NCI-H187 treated with DMSO at 0.1 percent for 48 hours (cell line): Measurements from ENCODE around the gene PIEZO2.

Source experiments
- DNase-seq: peaks from one replicate; lab custom pipeline; 2025; lab: John Stamatoyannopoulos, UW

Gene PIEZO2

DNA sequence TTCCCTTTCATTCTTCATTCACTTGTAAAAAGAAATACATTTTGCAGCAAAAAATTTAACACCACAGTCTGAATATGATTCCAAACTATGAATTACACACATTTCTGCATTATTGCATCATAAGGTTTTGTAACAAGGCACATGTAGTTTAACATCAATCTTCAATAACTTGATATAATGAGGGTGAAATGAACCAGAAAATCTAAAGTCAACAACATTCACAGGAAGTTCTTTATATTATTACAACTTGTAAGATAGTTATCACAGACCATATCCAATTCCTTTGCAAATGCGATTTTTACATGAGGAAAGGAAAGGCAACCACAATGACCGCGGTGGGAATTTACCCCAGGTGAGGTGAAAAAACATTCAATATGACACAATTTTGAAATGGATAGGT is 410.2 kb downstream of the PIEZO2 start:
- DNase-seq, result no peak

DNA sequence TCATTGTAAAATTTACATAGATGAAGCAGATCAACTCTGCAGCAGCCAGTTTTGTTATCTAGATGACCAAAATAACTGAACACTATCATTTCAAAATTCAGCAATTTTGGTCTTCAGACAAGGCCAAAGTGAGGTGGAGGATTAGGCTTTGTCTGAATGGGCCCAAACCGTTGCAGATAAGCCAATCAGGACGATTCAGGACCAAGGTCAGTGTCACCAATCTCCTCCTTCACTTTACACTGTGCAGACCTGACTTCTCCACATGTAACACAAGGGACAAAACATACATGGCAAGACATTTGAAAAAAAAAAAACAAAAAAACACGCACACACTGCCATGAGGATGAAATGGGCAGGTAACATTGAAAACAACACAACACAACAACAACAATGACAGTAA is 412.4 kb downstream of the PIEZO2 start:
- DNase-seq, result no peak

DNA sequence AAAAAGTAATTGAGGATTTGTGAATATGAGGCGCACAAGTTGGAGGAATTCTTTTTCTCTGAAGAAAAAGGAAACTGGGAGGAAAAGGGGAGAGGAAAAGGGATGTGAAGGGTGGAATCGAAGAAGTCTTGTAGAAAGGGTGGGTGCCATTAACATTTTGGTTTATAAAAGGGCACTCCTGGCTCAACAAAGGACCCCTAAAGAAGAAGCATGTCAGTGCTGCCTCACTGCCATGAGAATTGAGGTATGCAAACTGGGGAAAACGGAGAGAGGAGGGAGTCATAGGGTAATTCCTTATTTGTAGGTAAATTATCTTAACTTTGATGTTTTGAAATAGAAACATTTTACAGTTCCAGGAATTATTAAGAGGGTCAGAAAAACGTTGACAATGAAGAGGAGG is 416.4 kb downstream of the PIEZO2 start:
- no peak for DNase-seq

DNA sequence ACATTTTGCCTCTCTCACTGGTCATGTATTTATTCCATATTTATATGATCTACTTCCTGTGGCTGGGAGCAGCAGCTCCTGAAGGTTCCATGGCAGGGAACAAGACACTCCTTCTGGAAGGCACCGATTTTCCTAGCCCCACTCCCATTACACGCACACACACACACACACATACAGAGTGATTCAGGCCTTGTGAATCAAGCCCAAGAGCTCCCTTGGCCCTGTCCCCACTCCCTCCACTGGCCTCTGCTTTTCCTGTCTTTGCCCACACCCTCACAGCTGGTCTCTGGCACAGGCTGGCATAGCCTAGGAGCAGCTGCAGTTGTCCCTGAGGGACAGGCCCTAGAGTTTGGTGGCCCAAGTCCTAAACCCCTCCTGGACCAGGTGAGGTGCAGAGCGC is 421.9 kb downstream of the PIEZO2 start:
- no peak for DNase-seq

DNA sequence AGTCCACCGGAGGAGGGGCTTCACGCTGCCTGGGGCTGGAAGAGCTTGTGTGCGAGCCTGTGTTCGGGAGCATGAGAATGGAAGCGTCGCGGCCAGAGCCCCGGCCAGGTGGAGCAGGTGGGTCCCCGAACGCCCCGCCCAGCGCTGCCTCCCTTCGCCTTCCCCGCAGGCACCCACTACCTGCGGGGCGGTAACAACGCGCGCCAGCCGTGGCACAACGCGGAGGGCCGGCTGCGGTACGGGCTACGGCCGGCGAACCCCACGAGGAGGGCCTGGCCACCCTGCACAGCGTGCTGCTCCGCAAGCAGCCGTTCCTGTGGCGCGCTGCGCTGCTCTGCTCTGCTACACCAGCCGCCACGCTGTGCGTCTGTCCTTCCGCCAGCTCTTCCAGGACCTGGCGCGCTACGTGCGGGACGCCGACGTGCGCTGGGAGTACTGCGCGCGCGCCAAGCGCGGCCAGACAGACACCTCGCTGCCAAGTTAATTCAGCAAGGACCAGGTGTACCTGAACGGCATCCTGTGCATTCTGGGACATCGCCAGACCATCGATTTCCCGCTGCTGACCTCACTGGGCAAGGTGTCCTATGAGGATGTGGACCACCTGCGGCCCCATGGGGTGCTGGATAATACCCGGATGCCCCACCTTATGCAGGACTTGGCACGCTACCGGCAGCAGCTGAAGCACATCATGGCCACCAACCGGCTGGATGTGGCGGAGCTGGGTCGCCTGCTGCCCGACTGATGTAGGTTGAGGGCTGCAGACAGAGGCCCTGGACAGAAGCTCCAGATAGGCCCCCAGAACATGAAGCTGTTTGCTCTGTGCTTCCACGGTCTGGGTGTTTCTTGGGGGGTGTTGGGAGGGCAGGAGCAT is 422.9 kb downstream of the PIEZO2 start:
- DNase-seq, result no peak

DNA sequence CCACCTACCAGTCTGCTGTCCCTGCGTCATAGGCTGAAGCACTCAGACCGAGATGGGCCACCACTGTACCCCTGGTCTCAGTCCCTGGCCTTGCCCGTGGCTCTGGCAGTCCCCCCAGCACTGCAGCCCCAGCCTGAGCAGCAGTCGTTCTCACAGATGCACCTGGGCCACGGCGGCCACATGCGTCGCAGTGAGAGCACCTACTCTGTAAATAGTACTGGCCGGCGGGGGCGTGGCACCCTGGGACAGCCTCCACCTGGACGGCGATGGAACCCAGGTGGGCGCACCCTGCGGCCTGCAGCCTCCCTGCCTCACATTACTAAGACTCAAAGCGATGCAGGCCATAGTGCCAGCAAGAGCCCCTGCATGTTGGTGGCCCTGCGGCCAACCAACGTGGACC is 424.7 kb downstream of the PIEZO2 start:
- DNase-seq, result no peak

DNA sequence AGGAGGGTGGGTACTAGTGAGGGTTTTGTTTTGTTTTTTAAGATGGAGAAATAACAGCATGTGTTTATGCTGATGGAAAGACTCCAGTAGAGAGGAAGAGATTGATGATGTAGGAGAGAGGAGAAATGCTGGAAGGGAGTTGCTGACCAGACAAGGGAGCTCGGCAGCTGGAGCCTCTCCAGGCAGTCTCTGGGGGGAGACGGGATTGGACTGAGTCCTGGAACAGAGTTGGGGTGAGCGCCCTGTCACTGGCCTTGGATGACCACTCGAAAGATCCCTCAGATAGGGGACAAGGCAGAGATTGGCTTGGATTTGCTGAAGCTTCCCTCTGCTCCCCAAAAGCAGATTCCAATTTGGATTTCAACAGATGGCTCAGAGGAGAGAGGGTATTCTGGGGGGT is 425.9 kb downstream of the PIEZO2 start:
- no peak for DNase-seq

DNA sequence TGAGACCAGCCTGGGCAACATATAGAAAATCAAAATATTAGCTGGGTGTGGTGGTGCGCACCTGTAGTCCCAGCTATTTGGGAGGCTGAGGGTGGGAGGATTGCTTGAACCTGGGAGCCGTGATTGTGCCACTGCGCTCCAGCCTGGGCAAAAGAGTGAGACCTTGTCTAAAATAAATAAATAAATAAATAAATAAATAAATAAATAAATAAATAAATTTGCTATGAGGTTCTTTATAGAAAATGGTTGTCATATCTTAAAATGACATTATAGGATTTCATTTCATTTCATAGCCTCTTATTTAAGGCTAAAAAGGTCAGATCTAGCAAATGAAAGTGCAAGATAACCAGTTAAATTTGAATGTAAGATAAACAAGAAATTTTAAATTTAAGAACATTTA is 430.6 kb downstream of the PIEZO2 start:
- DNase-seq, result no peak

DNA sequence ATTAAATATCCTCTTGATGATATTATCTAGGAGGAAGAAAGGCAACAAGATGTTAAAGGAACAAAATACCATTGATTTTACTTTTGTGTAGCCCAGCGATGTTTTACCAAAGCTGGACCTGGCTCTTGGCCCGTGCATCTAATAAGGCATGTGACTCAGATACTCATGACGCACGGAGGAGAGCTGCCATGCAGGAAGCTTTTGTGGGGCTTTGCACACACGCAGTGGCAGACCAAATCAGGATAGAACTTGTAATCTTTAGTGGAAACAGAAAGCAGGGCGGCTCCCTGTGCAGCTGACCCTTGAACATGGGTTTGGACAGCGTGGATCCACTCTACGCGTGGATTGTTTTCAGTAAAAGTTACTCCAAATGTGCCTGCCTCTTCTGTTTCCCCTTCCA is 433.6 kb downstream of the PIEZO2 start:
- no peak for DNase-seq

DNA sequence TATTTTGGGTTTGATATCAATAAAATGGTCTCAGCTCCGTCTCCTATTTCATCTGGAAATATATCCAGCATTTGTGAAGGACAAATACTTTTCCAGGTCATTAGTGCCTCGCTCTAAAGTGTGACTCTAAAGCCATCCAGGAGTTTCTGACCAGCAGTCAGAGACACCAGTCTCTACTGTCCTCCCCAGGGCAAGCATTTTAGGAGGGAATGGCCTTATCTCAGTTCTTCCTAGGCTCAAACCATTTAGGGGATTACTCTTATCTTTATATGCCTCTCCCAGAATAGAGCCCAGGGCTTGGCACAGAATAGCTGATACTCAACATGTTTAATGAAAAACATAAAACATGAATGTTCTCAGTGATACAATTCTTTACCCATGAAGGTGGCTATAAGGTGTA is 436.0 kb downstream of the PIEZO2 start:
- DNase-seq, result no peak

DNA sequence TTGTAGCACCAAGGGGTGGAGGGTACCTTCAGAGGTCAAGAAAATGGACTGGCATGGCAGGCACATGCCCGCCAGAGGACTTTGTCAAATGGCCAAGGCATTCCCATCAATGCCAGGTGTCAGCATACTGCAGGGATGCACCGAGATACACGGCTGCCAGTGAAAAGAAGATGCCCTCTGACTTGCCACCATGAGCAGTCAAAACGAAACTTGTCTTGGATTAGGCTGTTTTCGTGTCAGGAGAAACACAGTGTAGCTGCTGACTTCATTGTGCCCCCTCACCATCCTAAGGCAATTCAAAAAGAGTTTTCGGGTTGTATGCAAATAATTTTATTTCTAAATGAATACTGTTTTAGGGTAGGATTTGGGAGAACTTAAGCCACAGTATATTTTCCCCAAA is 442.1 kb downstream of the PIEZO2 start:
- DNase-seq, result no peak

DNA sequence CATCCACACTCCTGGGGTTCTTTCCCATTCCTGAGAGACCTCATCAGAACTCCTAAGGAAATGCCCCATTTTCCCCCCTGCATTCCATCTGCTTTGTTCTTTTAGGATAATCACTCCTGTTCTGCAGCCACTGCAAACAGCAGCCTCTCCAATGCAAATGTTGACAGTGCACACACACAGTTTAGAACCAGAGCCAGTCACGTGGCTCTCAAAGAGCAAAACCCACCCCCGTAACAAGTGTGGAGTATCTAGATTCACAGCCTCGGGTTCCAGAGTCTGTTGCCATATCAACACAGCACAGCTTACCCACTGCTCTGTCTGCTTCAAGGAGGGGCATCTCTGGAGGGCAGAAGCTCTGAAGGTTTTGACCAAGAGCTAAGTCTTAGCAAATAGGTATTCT is 443.6 kb downstream of the PIEZO2 start:
- no peak for DNase-seq

DNA sequence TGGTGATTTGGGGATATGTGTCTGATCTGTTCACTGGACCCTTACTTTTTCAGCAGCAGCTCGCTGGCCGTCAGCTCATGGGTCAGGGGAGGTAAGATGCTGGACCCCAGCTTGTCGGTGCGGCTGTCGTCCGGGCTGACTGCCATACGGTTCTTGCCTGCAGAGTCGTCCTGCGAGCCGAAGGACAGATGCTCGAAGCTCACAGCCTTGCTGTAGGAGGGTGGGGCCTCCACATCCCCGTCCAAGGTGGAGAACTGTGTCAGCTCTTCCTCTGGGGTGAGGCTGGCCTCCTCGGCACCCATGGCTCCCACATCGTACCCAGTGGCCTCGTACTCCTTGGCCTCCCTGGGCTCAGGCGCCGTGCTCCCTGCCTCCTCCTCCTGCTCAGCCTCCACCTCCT is 444.1 kb downstream of the PIEZO2 start:
- no peak for DNase-seq

DNA sequence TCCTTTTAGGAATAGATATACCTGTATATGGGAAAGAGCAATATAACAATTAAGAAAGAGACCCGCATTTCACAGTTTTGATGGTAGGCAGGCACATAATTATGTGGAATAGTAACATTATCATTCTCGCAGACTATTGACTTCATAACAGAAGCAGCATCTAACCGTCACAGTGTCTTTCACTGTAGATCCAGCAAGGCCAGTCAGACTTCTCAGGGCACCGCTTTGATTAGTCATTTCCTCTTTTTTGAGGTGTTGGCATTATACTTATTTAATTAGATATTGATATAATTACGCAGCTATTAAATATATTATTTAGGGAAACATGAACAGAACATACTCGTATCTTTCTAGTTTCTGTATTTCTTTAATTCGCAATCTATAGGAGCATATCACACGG is 447.2 kb downstream of the PIEZO2 start:
- DNase-seq, result no peak

DNA sequence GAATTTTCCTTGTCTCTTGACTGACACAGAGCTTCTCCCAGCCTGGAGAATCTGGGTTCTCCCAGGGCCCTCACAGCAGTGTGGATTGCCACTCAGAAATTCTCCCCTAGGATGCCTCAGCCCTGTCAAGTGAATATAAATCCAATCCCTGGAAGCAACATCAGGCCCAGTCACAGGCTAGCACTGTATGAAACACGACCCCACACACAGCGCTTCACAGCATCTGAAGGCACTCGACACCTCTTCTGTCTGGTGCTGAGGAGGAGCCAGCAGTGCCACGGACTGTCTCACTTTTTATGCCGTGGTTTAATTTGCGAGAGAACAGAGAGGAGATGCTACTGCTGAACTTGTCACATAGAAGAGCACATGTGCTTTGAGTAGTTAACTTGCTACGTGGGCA is 459.0 kb downstream of the PIEZO2 start:
- DNase-seq, result no peak

DNA sequence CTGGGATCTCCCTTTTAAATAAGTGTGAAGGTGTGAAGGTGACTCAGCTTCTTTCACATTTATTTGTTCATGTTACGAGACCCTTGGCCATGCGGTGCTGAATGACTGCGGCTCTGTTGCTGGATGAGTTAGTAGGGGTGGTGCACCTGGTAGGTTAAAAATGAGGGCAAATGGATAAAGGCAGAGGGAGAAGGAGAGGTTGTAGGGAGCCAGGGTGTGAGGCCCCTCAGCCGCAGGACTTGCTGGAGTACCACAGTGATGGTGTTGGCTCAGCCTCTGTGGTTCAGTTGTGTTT is 459.4 kb downstream of the PIEZO2 start:
- DNase-seq, result no peak

DNA sequence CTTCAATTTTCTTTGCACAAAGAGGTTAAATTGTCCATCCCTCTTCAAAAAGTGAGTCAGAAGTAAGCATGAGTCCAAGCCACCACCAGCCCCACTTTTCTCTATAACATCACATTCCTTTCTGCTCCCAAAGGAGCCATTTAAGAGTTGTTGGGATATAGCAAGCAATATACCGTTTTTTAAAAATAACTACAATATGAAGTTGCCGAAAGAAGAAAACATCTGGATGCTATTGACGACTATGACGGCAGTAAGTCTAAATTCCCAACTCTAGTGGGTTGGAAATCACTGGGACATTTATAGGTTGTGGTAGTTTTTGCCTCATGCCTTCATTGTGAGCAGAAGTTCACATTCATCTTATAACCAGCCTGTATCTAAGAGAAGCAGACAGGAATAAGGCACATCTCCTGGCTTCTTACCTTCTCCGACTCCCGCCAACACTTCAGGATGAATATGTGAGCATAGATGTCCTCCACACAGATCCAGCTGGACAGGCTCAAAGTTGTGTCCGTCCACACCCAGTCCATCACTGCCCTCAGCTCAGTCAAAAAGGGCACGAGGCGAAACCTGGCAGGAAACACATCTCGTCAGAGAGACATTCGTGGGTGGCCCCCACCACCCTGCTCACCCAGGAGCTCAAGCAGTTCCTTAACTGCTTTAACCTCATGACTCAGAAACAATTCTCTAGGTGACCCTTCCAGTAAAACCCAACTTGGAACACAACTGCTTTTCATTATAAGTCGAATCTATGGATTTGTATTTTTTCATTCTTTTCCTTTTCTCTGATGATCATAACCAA is 459.9 kb downstream of the PIEZO2 start:
- no peak for DNase-seq

DNA sequence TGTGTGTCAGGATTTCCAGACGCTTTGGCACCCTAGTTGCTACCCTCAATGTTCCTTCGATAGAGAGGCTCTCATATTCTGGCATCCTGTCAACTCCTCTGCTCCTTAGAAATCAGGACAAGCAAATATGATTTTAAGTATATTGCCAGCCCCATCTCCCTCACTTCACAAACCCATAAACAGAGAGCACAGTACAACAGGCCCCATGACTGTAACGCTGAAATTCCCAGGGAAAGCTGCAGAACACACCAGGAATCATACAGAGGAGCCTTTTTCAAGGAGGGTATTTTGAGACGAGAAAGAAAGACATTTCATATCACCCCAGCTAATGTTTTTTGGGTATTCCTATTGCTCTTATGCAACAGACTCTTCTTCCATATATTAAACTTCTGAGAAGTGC is 460.6 kb downstream of the PIEZO2 start:
- DNase-seq, result no peak

DNA sequence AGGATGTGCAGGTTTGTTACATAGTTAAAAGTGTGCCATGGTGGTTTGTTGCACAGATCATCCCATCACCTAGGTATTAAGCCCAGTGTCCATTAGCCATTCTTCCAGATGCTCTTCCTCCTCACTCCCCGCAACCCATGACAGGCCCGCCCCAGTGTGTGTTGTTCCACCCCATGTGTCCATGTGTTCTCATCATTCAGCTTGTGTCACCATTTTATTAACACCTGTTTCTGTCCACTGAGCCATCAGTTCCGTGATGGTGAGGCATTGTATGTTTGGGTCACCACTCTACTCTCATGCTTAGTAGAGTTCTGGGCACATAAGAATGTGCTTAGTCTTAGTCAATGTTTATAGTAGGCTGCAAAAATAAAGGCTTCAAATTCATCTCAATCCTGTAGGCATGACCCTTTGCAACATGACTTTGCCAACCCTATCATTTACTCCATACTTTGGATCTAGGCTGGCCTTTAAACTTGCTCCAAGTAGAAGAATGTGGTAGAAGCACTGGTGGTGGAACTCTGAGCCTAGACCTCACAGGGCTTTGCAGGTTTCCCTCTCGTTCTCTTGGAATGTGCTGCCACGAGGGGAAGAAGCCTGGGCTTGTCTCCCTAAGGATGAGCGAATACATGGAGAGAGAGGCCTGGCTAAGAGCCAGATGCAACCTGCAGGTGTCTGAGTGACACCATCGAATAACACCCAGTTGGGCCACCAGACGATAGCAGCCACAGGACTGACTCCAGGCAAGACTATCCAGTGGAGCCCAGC is 462.0 kb downstream of the PIEZO2 start:
- DNase-seq, result no peak

DNA sequence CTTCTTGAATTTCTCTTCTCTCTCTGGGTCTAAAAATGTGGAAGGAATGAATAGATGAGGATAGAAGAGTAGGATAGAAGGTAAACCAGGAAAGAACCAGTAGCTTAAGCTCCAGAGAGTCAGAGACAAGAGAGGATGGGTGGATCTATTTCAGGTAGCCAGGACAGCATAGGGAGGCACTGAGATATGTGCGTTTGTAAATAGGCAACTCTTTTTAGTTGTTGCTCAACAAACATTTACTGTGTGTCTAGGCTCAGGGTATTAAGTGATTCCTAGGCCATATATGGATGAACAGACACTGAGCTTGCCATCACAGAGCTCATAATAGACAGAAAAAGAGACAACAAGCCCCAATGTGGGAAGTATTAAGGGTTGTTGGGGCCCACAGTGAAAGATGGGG is 463.1 kb downstream of the PIEZO2 start:
- DNase-seq, result no peak

DNA sequence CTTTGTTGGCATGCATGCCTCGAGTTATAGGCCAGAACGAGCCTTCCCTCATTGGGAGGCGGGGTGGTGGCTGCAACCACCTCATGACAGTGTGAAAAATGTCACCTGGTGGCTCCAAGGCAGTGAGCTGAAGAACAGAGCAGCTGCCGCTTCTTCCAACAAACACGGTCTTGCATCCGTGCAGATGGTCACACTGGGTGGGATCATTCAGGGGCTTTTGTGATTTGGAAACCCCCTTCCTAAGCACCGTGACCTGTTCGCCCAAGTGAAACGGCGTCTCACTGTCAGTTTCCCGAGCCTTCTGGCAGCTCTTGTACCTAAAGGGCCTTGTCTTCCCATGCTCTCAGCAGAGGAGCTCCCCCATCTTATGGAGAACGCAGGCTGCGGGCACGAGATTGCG is 463.9 kb downstream of the PIEZO2 start:
- no peak for DNase-seq

DNA sequence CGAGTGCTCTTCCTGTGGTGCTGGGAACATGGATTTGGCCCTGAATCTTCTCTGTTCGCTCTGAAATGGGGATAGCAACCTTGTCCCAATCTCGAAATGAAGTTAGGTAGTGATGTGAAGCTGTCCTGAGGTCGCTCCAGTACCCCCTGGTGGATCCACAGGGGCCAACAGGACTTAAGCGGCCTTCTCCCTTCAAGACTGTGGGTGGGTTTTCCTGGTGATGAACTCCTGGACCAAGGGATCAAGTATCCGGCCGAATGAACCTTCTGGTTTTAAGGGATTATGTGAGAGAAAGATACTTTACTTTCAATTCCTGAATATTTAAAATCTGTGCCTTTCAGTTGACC is 467.0 kb downstream of the PIEZO2 start:
- DNase-seq, result no peak
